ENCODE results near the gene LRRTM4. TPM values are rescaled to one million over a fixed set of nuclear protein-coding genes. Genes with fewer than 3 reads are reported as not detected.

The LRRTM4 gene
- total RNA-seq, 2 donors from 2014 or later, result 0.33 TPM; not detected in 1

- Histone ChIP-seq H3K4me1 (no peaks in the 10 kb centered on the region), H3K9me3 (no peaks in the 10 kb centered on the region), H3K4me3 (no peak overlapping the region), H3K27ac (no peak overlapping the region), H3K27me3 (no peaks in the 10 kb centered on the region), H3K36me3 (replicated peaks in 1 of 2; ENCODE audit: insufficient read depth in 1 of 2, low read depth in 2 of 2) (no peaks in the 10 kb centered on the region)
- DNase-seq (no peak), ATAC-seq (no peak)
- intact Hi-C loops (cut with DNase I), result no loop called here
- no peak for TF ChIP-seq POLR2A (IDR thresholded peaks at IDR 0.05)
- TF ChIP-seq CTCF (IDR thresholded peaks at IDR 0.05), result no peak
- 24 to 38% methylated on average over 3 of the region's 3 CpGs for WGBS, 2 donors
Observed at GRCh38 chr2:77028032-77028600, 494.1 kb downstream of the LRRTM4 start.

DNA sequence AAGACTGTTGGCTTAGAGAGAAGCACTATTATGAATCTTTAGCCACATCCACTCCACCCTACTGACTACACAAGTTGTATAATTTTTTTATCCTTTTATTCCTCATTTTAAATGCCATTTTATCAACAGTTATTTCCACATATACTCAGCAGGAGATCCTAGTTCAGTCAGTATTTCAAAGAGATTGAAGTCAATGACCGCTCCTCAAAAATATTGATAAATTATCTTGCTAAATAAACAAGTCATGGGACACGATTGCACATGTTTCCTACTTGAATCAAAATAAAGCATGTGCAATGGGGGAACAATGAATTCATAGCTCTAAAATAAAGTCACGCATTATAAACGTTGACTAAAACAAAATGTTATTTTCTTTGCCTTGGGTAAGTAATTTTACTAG, 496.5 kb downstream of the LRRTM4 start:
- no peak for TF ChIP-seq POLR2A (IDR thresholded peaks at IDR 0.05)
- no peak for TF ChIP-seq CTCF (IDR thresholded peaks at IDR 0.05)
- Histone ChIP-seq H3K4me1 (no peaks in the 10 kb centered on the region), H3K27ac (no peak overlapping the region), H3K4me3 (no peak overlapping the region), H3K36me3 (replicated peaks in 1 of 2; ENCODE audit: insufficient read depth in 1 of 2, low read depth in 2 of 2) (no peaks in the 10 kb centered on the region), H3K27me3 (no peaks in the 10 kb centered on the region), H3K9me3 (no peaks in the 10 kb centered on the region)
- DNase-seq (no peak), ATAC-seq (no peak)
- intact Hi-C loops (cut with DNase I), result no loop called here
- 50 to 51% methylated on average over 4 of the region's 4 CpGs for WGBS, 2 donors

GRCh38 chr2:77021161-77021560, 501.0 kb downstream of the LRRTM4 start:
- Histone ChIP-seq H3K4me1 (no peaks in the 10 kb centered on the region), H3K27me3 (no peaks in the 10 kb centered on the region), H3K4me3 (no peak overlapping the region), H3K9me3 (no peaks in the 10 kb centered on the region), H3K36me3 (replicated peaks in 1 of 2; ENCODE audit: insufficient read depth in 1 of 2, low read depth in 2 of 2) (no peaks in the 10 kb centered on the region), H3K27ac (no peak overlapping the region)
- intact Hi-C loops (cut with DNase I), result no loop called here
- TF ChIP-seq CTCF (IDR thresholded peaks at IDR 0.05), result no peak
- no peak for TF ChIP-seq POLR2A (IDR thresholded peaks at IDR 0.05)
- no peak for ATAC-seq
- no peak for DNase-seq
- 30 to 51% methylated on average over 3 of the region's 3 CpGs for WGBS, 2 donors

DNA sequence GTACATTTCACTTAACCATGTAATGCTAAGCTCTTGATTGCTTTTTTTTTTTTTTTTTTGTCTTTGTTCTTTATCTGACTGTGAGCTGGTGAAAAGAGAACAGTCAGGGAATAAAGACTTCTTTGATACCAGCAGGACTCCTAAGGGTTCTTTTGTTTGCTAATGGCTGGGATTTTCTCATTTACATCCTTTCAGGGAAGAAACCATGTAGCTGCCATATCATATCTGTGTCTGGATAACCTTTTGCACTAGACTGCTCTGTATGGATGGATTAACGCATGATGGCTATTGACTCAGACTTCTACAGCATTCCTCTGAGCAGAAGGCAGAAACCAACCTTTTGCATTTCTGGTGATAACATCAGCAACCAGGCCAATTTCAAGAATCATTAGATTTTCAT, 504.0 kb downstream of the LRRTM4 start:
- intact Hi-C loops (cut with DNase I), result no loop called here
- ATAC-seq, result no peak
- no peak overlapping the region for H3K4me3 ChIP-seq
- no peaks in the 10 kb centered on the region for H3K4me1 ChIP-seq
- DNase-seq, result no peak
- no peaks in the 10 kb centered on the region for H3K27me3 ChIP-seq
- WGBS, 2 donors, result 61 to 77% methylated on average over 1 of the region's 1 CpG
- TF ChIP-seq POLR2A (IDR thresholded peaks at IDR 0.05) (no peak), CTCF (IDR thresholded peaks at IDR 0.05) (no peak)
- H3K36me3 ChIP-seq (replicated peaks in 1 of 2; ENCODE audit: insufficient read depth in 1 of 2, low read depth in 2 of 2), result no peaks in the 10 kb centered on the region
- H3K27ac ChIP-seq, result no peak overlapping the region
- H3K9me3 ChIP-seq, result no peaks in the 10 kb centered on the region

GRCh38 chr2:77017355-77017745, 504.8 kb downstream of the LRRTM4 start:
- no peak for TF ChIP-seq CTCF (IDR thresholded peaks at IDR 0.05)
- TF ChIP-seq POLR2A (IDR thresholded peaks at IDR 0.05), result no peak
- ATAC-seq, result no peak
- WGBS, 2 donors, result 57 to 76% methylated on average over 3 of the region's 3 CpGs

More at GRCh38 chr2:77017355-77017745, 504.8 kb downstream of the LRRTM4 start:
- Histone ChIP-seq H3K9me3 (no peaks in the 10 kb centered on the region), H3K27me3 (no peaks in the 10 kb centered on the region), H3K27ac (no peak overlapping the region), H3K4me1 (no peaks in the 10 kb centered on the region), H3K4me3 (no peak overlapping the region), H3K36me3 (replicated peaks in 1 of 2; ENCODE audit: insufficient read depth in 1 of 2, low read depth in 2 of 2) (no peaks in the 10 kb centered on the region)
- no peak for DNase-seq
- intact Hi-C loops (cut with DNase I), result no loop called here
